Nephron progenitor cell (in vitro differentiated cells): ENCODE data around the gene KNOP1.
"Not testable (repeated sequence)": the region's sequence is repeated elsewhere in the genome, so short reads cannot be mapped to it uniquely, and the experiment has no call there.

Source experiments
- DNase-seq: peaks from one replicate; pipeline ENCODE4 v3.0.0; 2021
- H3K27ac Mint-ChIP-seq: 2 replicates; pipeline ENCODE4 v1.8.0; 2021; ENCODE audit warnings: mild to moderate bottlenecking, moderate library complexity, mixed read lengths
- H3K27me3 Mint-ChIP-seq: 2 replicates; pipeline ENCODE4 v1.8.0; 2021; ENCODE audit warnings: mild to moderate bottlenecking, low read depth, mixed read lengths; ENCODE audit not compliant: poor library complexity
- H3K36me3 Mint-ChIP-seq: 2 replicates; pipeline ENCODE4 v1.8.0; 2021; ENCODE audit warnings: low read depth, mixed read lengths
- H3K4me1 Mint-ChIP-seq: 2 replicates; pipeline ENCODE4 v1.8.0; 2021; ENCODE audit warnings: mixed read lengths
- H3K4me3 Mint-ChIP-seq: 2 replicates; pipeline ENCODE4 v1.8.0; 2021; ENCODE audit warnings: mild to moderate bottlenecking, moderate library complexity, mixed read lengths
- H3K9me3 Mint-ChIP-seq: 2 replicates; pipeline ENCODE4 v1.8.0; 2021; ENCODE audit warnings: mild to moderate bottlenecking, moderate library complexity, mixed read lengths
- TF ChIP-seq, protein P1 (sequence below): fragments of 200-600 bp; sonication (generic); IDR thresholded peaks from 2 replicates; pipeline ENCODE4 v1.5.0; 2021; ENCODE audit warnings: antibody characterized with exemption

Gene KNOP1

GRCh38 chr16:19681637-19682036 lies 36.4 kb downstream of the KNOP1 start:
- peaks cover 44% of the 10 kb centered on the region for H3K36me3 Mint-ChIP-seq
- H3K27me3 Mint-ChIP-seq, result no peaks in the 10 kb centered on the region
- H3K9me3 Mint-ChIP-seq, result peaks cover 10% of the 10 kb centered on the region
- no peak overlapping the region for H3K4me3 Mint-ChIP-seq
- TF ChIP-seq, protein P1, sequence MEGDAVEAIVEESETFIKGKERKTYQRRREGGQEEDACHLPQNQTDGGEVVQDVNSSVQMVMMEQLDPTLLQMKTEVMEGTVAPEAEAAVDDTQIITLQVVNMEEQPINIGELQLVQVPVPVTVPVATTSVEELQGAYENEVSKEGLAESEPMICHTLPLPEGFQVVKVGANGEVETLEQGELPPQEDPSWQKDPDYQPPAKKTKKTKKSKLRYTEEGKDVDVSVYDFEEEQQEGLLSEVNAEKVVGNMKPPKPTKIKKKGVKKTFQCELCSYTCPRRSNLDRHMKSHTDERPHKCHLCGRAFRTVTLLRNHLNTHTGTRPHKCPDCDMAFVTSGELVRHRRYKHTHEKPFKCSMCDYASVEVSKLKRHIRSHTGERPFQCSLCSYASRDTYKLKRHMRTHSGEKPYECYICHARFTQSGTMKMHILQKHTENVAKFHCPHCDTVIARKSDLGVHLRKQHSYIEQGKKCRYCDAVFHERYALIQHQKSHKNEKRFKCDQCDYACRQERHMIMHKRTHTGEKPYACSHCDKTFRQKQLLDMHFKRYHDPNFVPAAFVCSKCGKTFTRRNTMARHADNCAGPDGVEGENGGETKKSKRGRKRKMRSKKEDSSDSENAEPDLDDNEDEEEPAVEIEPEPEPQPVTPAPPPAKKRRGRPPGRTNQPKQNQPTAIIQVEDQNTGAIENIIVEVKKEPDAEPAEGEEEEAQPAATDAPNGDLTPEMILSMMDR, result no peak
- peaks cover 21% of the 10 kb centered on the region for H3K4me1 Mint-ChIP-seq
- no peak for DNase-seq
- peak overlapping the region; percentile 84 for H3K27ac Mint-ChIP-seq

GRCh38 chr16:19680881-19681340 lies 37.1 kb downstream of the KNOP1 start:
- TF ChIP-seq, protein P1, result no peak
- Mint-ChIP-seq H3K36me3 (peaks cover 45% of the 10 kb centered on the region), H3K27ac (peak overlapping the region; percentile 50), H3K4me3 (no peak overlapping the region), H3K4me1 (peaks cover 16% of the 10 kb centered on the region), H3K9me3 (peaks cover 10% of the 10 kb centered on the region), H3K27me3 (no peaks in the 10 kb centered on the region)
- DNase-seq, result peak; percentile 30

GRCh38 chr16:19679281-19679680 lies 38.7 kb downstream of the KNOP1 start:
- not testable (repeated sequence) for H3K9me3 Mint-ChIP-seq, H3K4me3 Mint-ChIP-seq, DNase-seq, H3K27ac Mint-ChIP-seq, H3K27me3 Mint-ChIP-seq
- peaks cover 45% of the 10 kb centered on the region for H3K36me3 Mint-ChIP-seq
- peaks cover 13% of the 10 kb centered on the region for H3K4me1 Mint-ChIP-seq

GRCh38 chr16:19678804-19679203 lies 39.2 kb downstream of the KNOP1 start:
- no peak overlapping the region for H3K4me3 Mint-ChIP-seq
- peaks cover 43% of the 10 kb centered on the region for H3K36me3 Mint-ChIP-seq
- H3K4me1 Mint-ChIP-seq, result peaks cover 13% of the 10 kb centered on the region

GRCh38 chr16:19677402-19677801 lies 40.6 kb downstream of the KNOP1 start:
- peaks cover 2% of the 10 kb centered on the region for H3K27me3 Mint-ChIP-seq
- H3K27ac Mint-ChIP-seq, result peak overlapping the region; percentile 84
- no peaks in the 10 kb centered on the region for H3K9me3 Mint-ChIP-seq
- H3K4me1 Mint-ChIP-seq, result peaks cover 17% of the 10 kb centered on the region
- peaks cover 31% of the 10 kb centered on the region for H3K36me3 Mint-ChIP-seq
- no peak for DNase-seq
- H3K4me3 Mint-ChIP-seq, result no peak overlapping the region
- TF ChIP-seq, protein P1, result no peak

More at GRCh38 chr16:19678804-19679203, 39.2 kb downstream of the KNOP1 start:
- Mint-ChIP-seq H3K9me3 (no peaks in the 10 kb centered on the region), H3K27ac (no peak overlapping the region), H3K27me3 (peaks cover 2% of the 10 kb centered on the region)
- TF ChIP-seq, protein P1, result no peak
- no peak for DNase-seq

GRCh38 chr16:19674485-19674884 lies 43.5 kb downstream of the KNOP1 start:
- DNase-seq, result no peak
- H3K27me3 Mint-ChIP-seq, result peaks cover 2% of the 10 kb centered on the region

More at GRCh38 chr16:19674485-19674884, 43.5 kb downstream of the KNOP1 start:
- Mint-ChIP-seq H3K9me3 (no peaks in the 10 kb centered on the region), H3K4me3 (no peak overlapping the region), H3K36me3 (peaks cover 38% of the 10 kb centered on the region), H3K4me1 (peaks cover 5% of the 10 kb centered on the region), H3K27ac (no peak overlapping the region)
- TF ChIP-seq, protein P1, result no peak
